ENCODE results near the gene PRPF38B. TPM values are rescaled to one million over a fixed set of nuclear protein-coding genes. Genes with fewer than 3 reads are reported as not detected.

The PRPF38B gene
- total and polyA plus RNA-seq, 2 experiments from 2014 or later = 40.5 to 86.4 TPM

GRCh38 chr1:108699375-108700332 lies 7.5 kb downstream of the PRPF38B start:
- Mint-ChIP-seq H3K4me1 (no peaks in the 10 kb centered on the region), H3K9me3 (no peaks in the 10 kb centered on the region), H3K27ac (no peak overlapping the region), H3K27me3 (ENCODE audit: insufficient read depth, low read depth, poor library complexity) (peaks cover 2% of the 10 kb centered on the region), H3K4me3 (no peak overlapping the region), H3K36me3 (ENCODE audit: low read depth) (peaks cover 72% of the 10 kb centered on the region)
- H3F3A ChIP-seq (replicated peaks; ENCODE audit: low read depth) = peaks cover 7% of the 10 kb centered on the region; the same call in 1 of the 2 replicates
- H3K79me2 ChIP-seq (replicated peaks; ENCODE audit: insufficient read depth) = peaks cover 32% of the 10 kb centered on the region
- peaks cover 18% of the 10 kb centered on the region for H4K20me1 ChIP-seq (replicated peaks; ENCODE audit: insufficient read depth)
- no peak for DNase-seq (ENCODE audit: low spot score)
- H3K36me3 ChIP-seq (ENCODE audit: insufficient read depth) = peaks cover 58% of the 10 kb centered on the region
- H3K4me1 ChIP-seq (ENCODE audit: insufficient read depth) = no peaks in the 10 kb centered on the region; the same call in 1 of the 2 replicates
- no peaks in the 10 kb centered on the region for H3K9me2 ChIP-seq (ENCODE audit: insufficient read depth)
- H3K4me2 ChIP-seq = no peak overlapping the region
- H3K4me3 ChIP-seq = no peak overlapping the region
- TF ChIP-seq CREB1 (CRISPR knock-in tag; IDR thresholded peaks at IDR 0.05; ENCODE audit: low read depth) (no peak), ETS1 (IDR thresholded peaks at IDR 0.05) (no peak), ZNF331 (CRISPR knock-in tag; IDR thresholded peaks at IDR 0.05; ENCODE audit: low read depth) (no peak), NANOG (IDR thresholded peaks at IDR 0.05; ENCODE audit: borderline replicate concordance) (no peak), STAT1 (IDR thresholded peaks at IDR 0.05; ENCODE audit: unreplicated experiment) (no peak), JUNB (IDR thresholded peaks at IDR 0.05; ENCODE audit: unreplicated experiment) (no peak), ZNF114 (CRISPR knock-in tag; IDR thresholded peaks at IDR 0.05) (no peak), POLR2AphosphoS5 (IDR thresholded peaks at IDR 0.05; ENCODE audit: low read depth) (no peak), EZH2 (IDR thresholded peaks at IDR 0.05; ENCODE audit: low read depth, unreplicated experiment) (no peak), CTCF (conservative IDR thresholded peaks at IDR 0.05; ENCODE audit: low read depth in 2 of 2) (no peak), EZH2phosphoT487 (IDR thresholded peaks at IDR 0.05; ENCODE audit: unreplicated experiment) (no peak)
- TF ChIP-seq, protein P1, sequence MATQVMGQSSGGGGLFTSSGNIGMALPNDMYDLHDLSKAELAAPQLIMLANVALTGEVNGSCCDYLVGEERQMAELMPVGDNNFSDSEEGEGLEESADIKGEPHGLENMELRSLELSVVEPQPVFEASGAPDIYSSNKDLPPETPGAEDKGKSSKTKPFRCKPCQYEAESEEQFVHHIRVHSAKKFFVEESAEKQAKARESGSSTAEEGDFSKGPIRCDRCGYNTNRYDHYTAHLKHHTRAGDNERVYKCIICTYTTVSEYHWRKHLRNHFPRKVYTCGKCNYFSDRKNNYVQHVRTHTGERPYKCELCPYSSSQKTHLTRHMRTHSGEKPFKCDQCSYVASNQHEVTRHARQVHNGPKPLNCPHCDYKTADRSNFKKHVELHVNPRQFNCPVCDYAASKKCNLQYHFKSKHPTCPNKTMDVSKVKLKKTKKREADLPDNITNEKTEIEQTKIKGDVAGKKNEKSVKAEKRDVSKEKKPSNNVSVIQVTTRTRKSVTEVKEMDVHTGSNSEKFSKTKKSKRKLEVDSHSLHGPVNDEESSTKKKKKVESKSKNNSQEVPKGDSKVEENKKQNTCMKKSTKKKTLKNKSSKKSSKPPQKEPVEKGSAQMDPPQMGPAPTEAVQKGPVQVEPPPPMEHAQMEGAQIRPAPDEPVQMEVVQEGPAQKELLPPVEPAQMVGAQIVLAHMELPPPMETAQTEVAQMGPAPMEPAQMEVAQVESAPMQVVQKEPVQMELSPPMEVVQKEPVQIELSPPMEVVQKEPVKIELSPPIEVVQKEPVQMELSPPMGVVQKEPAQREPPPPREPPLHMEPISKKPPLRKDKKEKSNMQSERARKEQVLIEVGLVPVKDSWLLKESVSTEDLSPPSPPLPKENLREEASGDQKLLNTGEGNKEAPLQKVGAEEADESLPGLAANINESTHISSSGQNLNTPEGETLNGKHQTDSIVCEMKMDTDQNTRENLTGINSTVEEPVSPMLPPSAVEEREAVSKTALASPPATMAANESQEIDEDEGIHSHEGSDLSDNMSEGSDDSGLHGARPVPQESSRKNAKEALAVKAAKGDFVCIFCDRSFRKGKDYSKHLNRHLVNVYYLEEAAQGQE (IDR thresholded peaks at IDR 0.05; ENCODE audit: unreplicated experiment) = no peak
- TF ChIP-seq, protein P2, sequence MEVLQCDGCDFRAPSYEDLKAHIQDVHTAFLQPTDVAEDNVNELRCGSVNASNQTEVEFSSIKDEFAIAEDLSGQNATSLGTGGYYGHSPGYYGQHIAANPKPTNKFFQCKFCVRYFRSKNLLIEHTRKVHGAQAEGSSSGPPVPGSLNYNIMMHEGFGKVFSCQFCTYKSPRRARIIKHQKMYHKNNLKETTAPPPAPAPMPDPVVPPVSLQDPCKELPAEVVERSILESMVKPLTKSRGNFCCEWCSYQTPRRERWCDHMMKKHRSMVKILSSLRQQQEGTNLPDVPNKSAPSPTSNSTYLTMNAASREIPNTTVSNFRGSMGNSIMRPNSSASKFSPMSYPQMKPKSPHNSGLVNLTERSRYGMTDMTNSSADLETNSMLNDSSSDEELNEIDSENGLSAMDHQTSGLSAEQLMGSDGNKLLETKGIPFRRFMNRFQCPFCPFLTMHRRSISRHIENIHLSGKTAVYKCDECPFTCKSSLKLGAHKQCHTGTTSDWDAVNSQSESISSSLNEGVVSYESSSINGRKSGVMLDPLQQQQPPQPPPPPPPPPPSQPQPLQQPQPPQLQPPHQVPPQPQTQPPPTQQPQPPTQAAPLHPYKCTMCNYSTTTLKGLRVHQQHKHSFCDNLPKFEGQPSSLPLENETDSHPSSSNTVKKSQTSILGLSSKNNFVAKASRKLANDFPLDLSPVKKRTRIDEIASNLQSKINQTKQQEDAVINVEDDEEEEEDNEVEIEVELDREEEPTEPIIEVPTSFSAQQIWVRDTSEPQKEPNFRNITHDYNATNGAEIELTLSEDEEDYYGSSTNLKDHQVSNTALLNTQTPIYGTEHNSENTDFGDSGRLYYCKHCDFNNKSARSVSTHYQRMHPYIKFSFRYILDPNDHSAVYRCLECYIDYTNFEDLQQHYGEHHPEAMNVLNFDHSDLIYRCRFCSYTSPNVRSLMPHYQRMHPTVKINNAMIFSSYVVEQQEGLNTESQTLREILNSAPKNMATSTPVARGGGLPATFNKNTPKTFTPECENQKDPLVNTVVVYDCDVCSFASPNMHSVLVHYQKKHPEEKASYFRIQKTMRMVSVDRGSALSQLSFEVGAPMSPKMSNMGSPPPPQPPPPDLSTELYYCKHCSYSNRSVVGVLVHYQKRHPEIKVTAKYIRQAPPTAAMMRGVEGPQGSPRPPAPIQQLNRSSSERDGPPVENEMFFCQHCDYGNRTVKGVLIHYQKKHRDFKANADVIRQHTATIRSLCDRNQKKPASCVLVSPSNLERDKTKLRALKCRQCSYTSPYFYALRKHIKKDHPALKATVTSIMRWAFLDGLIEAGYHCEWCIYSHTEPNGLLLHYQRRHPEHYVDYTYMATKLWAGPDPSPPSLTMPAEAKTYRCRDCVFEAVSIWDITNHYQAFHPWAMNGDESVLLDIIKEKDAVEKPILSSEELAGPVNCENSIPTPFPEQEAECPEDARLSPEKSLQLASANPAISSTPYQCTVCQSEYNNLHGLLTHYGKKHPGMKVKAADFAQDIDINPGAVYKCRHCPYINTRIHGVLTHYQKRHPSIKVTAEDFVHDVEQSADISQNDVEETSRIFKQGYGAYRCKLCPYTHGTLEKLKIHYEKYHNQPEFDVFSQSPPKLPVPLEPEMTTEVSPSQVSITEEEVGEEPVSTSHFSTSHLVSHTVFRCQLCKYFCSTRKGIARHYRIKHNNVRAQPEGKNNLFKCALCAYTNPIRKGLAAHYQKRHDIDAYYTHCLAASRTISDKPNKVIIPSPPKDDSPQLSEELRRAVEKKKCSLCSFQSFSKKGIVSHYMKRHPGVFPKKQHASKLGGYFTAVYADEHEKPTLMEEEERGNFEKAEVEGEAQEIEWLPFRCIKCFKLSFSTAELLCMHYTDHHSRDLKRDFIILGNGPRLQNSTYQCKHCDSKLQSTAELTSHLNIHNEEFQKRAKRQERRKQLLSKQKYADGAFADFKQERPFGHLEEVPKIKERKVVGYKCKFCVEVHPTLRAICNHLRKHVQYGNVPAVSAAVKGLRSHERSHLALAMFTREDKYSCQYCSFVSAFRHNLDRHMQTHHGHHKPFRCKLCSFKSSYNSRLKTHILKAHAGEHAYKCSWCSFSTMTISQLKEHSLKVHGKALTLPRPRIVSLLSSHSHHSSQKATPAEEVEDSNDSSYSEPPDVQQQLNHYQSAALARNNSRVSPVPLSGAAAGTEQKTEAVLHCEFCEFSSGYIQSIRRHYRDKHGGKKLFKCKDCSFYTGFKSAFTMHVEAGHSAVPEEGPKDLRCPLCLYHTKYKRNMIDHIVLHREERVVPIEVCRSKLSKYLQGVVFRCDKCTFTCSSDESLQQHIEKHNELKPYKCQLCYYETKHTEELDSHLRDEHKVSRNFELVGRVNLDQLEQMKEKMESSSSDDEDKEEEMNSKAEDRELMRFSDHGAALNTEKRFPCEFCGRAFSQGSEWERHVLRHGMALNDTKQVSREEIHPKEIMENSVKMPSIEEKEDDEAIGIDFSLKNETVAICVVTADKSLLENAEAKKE (CRISPR knock-in tag; IDR thresholded peaks at IDR 0.05) = no peak
- no peaks in the 10 kb centered on the region for H3K27me3 ChIP-seq (ENCODE audit: insufficient read depth)
- no peak overlapping the region for H3K27ac ChIP-seq (ENCODE audit: low read depth)
- no peak overlapping the region for H2AFZ ChIP-seq
- ATAC-seq = no peak
